Endometrial microvascular endothelial cells (primary cell): Measurements from ENCODE around the gene KCNJ12. TPM values are rescaled to one million over a fixed set of nuclear protein-coding genes. Genes with fewer than 3 reads are reported as not detected.
"Not testable (repeated sequence)": the region's sequence is repeated elsewhere in the genome, so short reads cannot be mapped to it uniquely, and the experiment has no call there.

Experiments
- in situ Hi-C: cut with HindIII; loops from 2 replicates; pipeline ENCODE4 v1.10.0; 2017; ENCODE audit warnings: low sequenced_read_pairs, low pct_unique_long_range_greater_than_20kb; ENCODE audit errors: inconsistent ontology term
- total RNA-seq: library from RNA; depleted of rRNA; stranded (reverse); fragments of >200 nt; gene quantifications from one replicate; pipeline ENCODE4 v1.2.3, GENCODE V29; 2015; ENCODE audit errors: inconsistent ontology term

KCNJ12 gene
- total RNA-seq, 1 donor from 2014 or later, result 0.46 TPM

- in situ Hi-C loops, result not testable (repeated sequence)
Measured at GRCh38 chr17:21413570-21414279, 37.6 kb downstream of the KCNJ12 start.

- in situ Hi-C loops, result not testable (repeated sequence)
Measured at GRCh38 chr17:21414616-21415015, 38.5 kb downstream of the KCNJ12 start.

GRCh38 chr17:21415166-21415990, 39.2 kb downstream of the KCNJ12 start:
- in situ Hi-C loops, result not testable (repeated sequence)

GRCh38 chr17:21416471-21416981, 40.4 kb downstream of the KCNJ12 start:
- in situ Hi-C loops, result not testable (repeated sequence)

- in situ Hi-C loops, result not testable (repeated sequence)
Measured at GRCh38 chr17:21417349-21417748, 41.2 kb downstream of the KCNJ12 start.

- in situ Hi-C loops, result no loop called here
Measured at GRCh38 chr17:21417921-21418320, 41.8 kb downstream of the KCNJ12 start.

GRCh38 chr17:21418446-21419298, 42.5 kb downstream of the KCNJ12 start:
- in situ Hi-C loops, result no loop called here

GRCh38 chr17:21419299-21420239, 43.4 kb downstream of the KCNJ12 start:
- in situ Hi-C loops, result no loop called here

GRCh38 chr17:21420503-21421090, 44.4 kb downstream of the KCNJ12 start:
- in situ Hi-C loops, result not testable (repeated sequence)

GRCh38 chr17:21421421-21422310, 45.5 kb downstream of the KCNJ12 start:
- in situ Hi-C loops, result not testable (repeated sequence)

- in situ Hi-C loops, result not testable (repeated sequence)
Measured at GRCh38 chr17:21422311-21423189, 46.4 kb downstream of the KCNJ12 start.

- in situ Hi-C loops, result not testable (repeated sequence)
Measured at GRCh38 chr17:21423190-21423493, 47.0 kb downstream of the KCNJ12 start.

- in situ Hi-C loops, result not testable (repeated sequence)
Measured at GRCh38 chr17:21424697-21425096, 48.5 kb downstream of the KCNJ12 start.

- in situ Hi-C loops, result no loop called here
Measured at GRCh38 chr17:21425321-21425720, 49.2 kb downstream of the KCNJ12 start.

GRCh38 chr17:21425736-21426135, 49.6 kb downstream of the KCNJ12 start:
- in situ Hi-C loops, result no loop called here

- in situ Hi-C loops, result not testable (repeated sequence)
Measured at GRCh38 chr17:21426246-21426645, 50.1 kb downstream of the KCNJ12 start.
